PC-3 (cell line): Measurements from ENCODE around the gene DIS3L. TPM values are rescaled to one million over a fixed set of nuclear protein-coding genes. Genes with fewer than 3 reads are reported as not detected.

ENCODE experiments used
- ATAC-seq: fragments of 200-7000 bp; cut with Tn5 transposase; 2 replicates; pipeline ENCODE4 v1.9.1; 2020; ENCODE audit warnings: mild to moderate bottlenecking, moderate library complexity
- BruUV-seq: library from RNA; stranded (reverse); fragments of 400-500 nt; replicated peaks from 2 replicates; lab custom pipeline; 2021; lab: Mats Ljungman, UMichigan
- CTCF ChIA-PET: fragments of 300-600 bp; sonication (Branson Sonifier 250); formaldehyde crosslinking; loops from one replicate; lab custom pipeline; 2022; ENCODE audit warnings: antibody characterized with exemption; lab: Charles Lee
- POLR2A ChIA-PET: fragments of 300-600 bp; sonication (Branson Sonifier 250); formaldehyde crosslinking; loops from one replicate; lab custom pipeline; 2022; ENCODE audit warnings: antibody characterized with exemption; ENCODE audit not compliant: unreplicated experiment; lab: Charles Lee
- DNase-seq: peaks from one replicate; pipeline ENCODE4 v3.0.0-alpha.2; 2015
- H2AFZ ChIP-seq: fragments of 300-600 bp; sonication (generic); 2 replicates; pipeline ENCODE4 v1.6.0; 2016; ENCODE audit warnings: antibody characterized with exemption, low read length
- H3F3A ChIP-seq: fragments of 300-600 bp; sonication (generic); one replicate; pipeline ENCODE4 v1.6.0; 2017; ENCODE audit warnings: antibody characterized with exemption, low read length, control low read depth, mild to moderate bottlenecking; ENCODE audit not compliant: unreplicated experiment
- H3K27ac ChIP-seq: fragments of 300-600 bp; sonication (generic); 2 replicates; pipeline ENCODE4 v1.5.1; 2016; ENCODE audit warnings: mild to moderate bottlenecking, low read length
- H3K27me3 ChIP-seq: fragments of 300-600 bp; sonication (generic); 2 replicates; pipeline ENCODE4 v1.6.1; 2016; ENCODE audit warnings: low read length, mixed read lengths
- H3K36me3 ChIP-seq: fragments of 300-600 bp; sonication (generic); 2 replicates; pipeline ENCODE4 v1.6.1; 2016; ENCODE audit warnings: low read depth, mixed run types, low read length, mixed read lengths
- H3K4me1 ChIP-seq: fragments of 300-600 bp; sonication (generic); 2 replicates; pipeline ENCODE4 v1.5.1; 2016; ENCODE audit warnings: low read length; ENCODE audit not compliant: insufficient read depth
- H3K4me2 ChIP-seq: fragments of 300-600 bp; sonication (generic); 2 replicates; pipeline ENCODE4 v1.6.0; 2016; ENCODE audit warnings: low read length
- H3K4me3 ChIP-seq: fragments of 300-600 bp; sonication (generic); 2 replicates; pipeline ENCODE4 v1.5.1; 2016; ENCODE audit warnings: mild to moderate bottlenecking, low read length, mixed read lengths
- H3K79me2 ChIP-seq: fragments of 300-600 bp; sonication (generic); 2 replicates; pipeline ENCODE4 v1.6.1; 2017; ENCODE audit warnings: low read length, mixed read lengths
- H3K9ac ChIP-seq: fragments of 300-600 bp; sonication (generic); 2 replicates; pipeline ENCODE4 v1.6.0; 2016; ENCODE audit warnings: mild to moderate bottlenecking, low read length
- H3K9me2 ChIP-seq: fragments of 300-600 bp; sonication (generic); replicated peaks from 2 replicates; pipeline ENCODE4 v1.6.1; 2016; ENCODE audit warnings: mixed run types, low read length, mixed read lengths
- H3K9me3 ChIP-seq: fragments of 300-600 bp; sonication (generic); 2 replicates; pipeline ENCODE4 v1.6.1; 2016; ENCODE audit warnings: low read length, mixed read lengths
- H4K20me1 ChIP-seq: fragments of 300-600 bp; sonication (generic); 2 replicates; pipeline ENCODE4 v1.6.1; 2016; ENCODE audit warnings: low read length, mixed read lengths
- CTCF ChIP-seq: fragments of 300-600 bp; sonication (generic); conservative IDR thresholded peaks from 2 replicates; pipeline ENCODE4 v1.5.1; 2017; ENCODE audit warnings: antibody characterized with exemption, low read depth, mild to moderate bottlenecking, low read length
- EZH2 ChIP-seq: fragments of 300-600 bp; sonication (generic); IDR thresholded peaks from one replicate; pipeline ENCODE4 v1.6.1; 2017; ENCODE audit warnings: antibody characterized with exemption, mild to moderate bottlenecking, low read length; ENCODE audit not compliant: unreplicated experiment
- EZH2phosphoT487 ChIP-seq: fragments of 300-600 bp; sonication (generic); IDR thresholded peaks from 2 replicates; pipeline ENCODE4 v1.6.1; 2018; ENCODE audit warnings: mild to moderate bottlenecking, antibody characterized with exemption, low read length, borderline replicate concordance
- intact Hi-C: fragments of 100-400 bp; cut with micrococcal nuclease; formaldehyde crosslinking; loops from 2 replicates; pipeline ENCODE4 v1.9.0; 2023
- total RNA-seq: library from RNA; depleted of rRNA; stranded (reverse); fragments of >200 nt; gene quantifications from 2 replicates; pipeline ENCODE4 v1.2.3, GENCODE V29; 2014

Gene DIS3L
- total RNA-seq, 1 experiment from 2014 or later: 18.7 TPM

GRCh38 chr15:66264859-66265513 lies 28.4 kb upstream of the DIS3L start:
- Histone ChIP-seq H4K20me1 (no peaks in the 10 kb centered on the region), H3K36me3 (no peaks in the 10 kb centered on the region), H3K9ac (no peak overlapping the region), H3K4me2 (no peak overlapping the region), H3K79me2 (no peaks in the 10 kb centered on the region), H3K9me2 (no peaks in the 10 kb centered on the region), H3K27me3 (no peaks in the 10 kb centered on the region), H3K4me1 (peaks cover 9% of the 10 kb centered on the region), H3K27ac (no peak overlapping the region), H3F3A (no peaks in the 10 kb centered on the region), H2AFZ (no peak overlapping the region), H3K9me3 (no peaks in the 10 kb centered on the region), H3K4me3 (no peak overlapping the region)
- no peak for DNase-seq
- BruUV-seq: no TSS peak
- no peak for ATAC-seq
- ChIA-PET POLR2A (no interaction called here), CTCF (no interaction called here)
- intact Hi-C loops: no loop called here
- TF ChIP-seq EZH2phosphoT487 (no peak), EZH2 (no peak), CTCF (no peak)

- peaks cover 9% of the 10 kb centered on the region for H3K4me1 ChIP-seq
- BruUV-seq: no TSS peak
- peak; percentile 82 for DNase-seq
- peak; percentile 85 for ATAC-seq
- peak overlapping the region; percentile 30; the same call in 1 of the 2 replicates for H3K27ac ChIP-seq
- POLR2A ChIA-PET: no interaction called here
- H3K79me2 ChIP-seq: no peaks in the 10 kb centered on the region
- no peak overlapping the region for H3K9ac ChIP-seq
- no peaks in the 10 kb centered on the region for H3K9me2 ChIP-seq
- H3K4me2 ChIP-seq: peak overlapping the region; percentile 53
- H3K36me3 ChIP-seq: no peaks in the 10 kb centered on the region
- H2AFZ ChIP-seq: peak overlapping the region; percentile 41; the same call in 1 of the 2 replicates
- intact Hi-C loops: no loop called here
- H3K9me3 ChIP-seq: no peaks in the 10 kb centered on the region
- peak overlapping the region; percentile 25; the same call in 1 of the 2 replicates for H3K4me3 ChIP-seq
- no peaks in the 10 kb centered on the region for H3F3A ChIP-seq
- CTCF ChIA-PET: no interaction called here
- H3K27me3 ChIP-seq: no peaks in the 10 kb centered on the region
- TF ChIP-seq CTCF (no peak), EZH2 (no peak)
- H4K20me1 ChIP-seq: no peaks in the 10 kb centered on the region
Observed at GRCh38 chr15:66269326-66270090, 23.9 kb upstream of the DIS3L start.

- intact Hi-C loops: no loop called here
- no TSS peak for BruUV-seq
- Histone ChIP-seq H3K9me3 (0 out of 2 replicates have a peak, but pooled peaks cover 3% of the 10 kb centered on the region), H3K36me3 (no peaks in the 10 kb centered on the region), H3K4me1 (peaks cover 9% of the 10 kb centered on the region), H3K27ac (no peak overlapping the region), H2AFZ (no peak overlapping the region), H3K9ac (no peak overlapping the region), H3K27me3 (no peaks in the 10 kb centered on the region), H4K20me1 (no peaks in the 10 kb centered on the region), H3K4me2 (no peak overlapping the region), H3K79me2 (no peaks in the 10 kb centered on the region), H3F3A (no peaks in the 10 kb centered on the region), H3K4me3 (no peak overlapping the region), H3K9me2 (no peaks in the 10 kb centered on the region)
- ATAC-seq (no peak), DNase-seq (no peak)
- TF ChIP-seq CTCF: no peak
- TF ChIP-seq EZH2phosphoT487: no peak
- TF ChIP-seq EZH2: no peak
- ChIA-PET CTCF (no interaction called here), POLR2A (no interaction called here)
Observed at GRCh38 chr15:66270932-66271331, 22.4 kb upstream of the DIS3L start.
